ENCODE measurements around the gene SMG6. TPM values are rescaled to one million over a fixed set of nuclear protein-coding genes. Genes with fewer than 3 reads are reported as not detected.

The SMG6 gene
- total and polyA plus RNA-seq, 5 experiments from 2014 or later: 5.3 to 51.4 (median 13.5) TPM

- H3K27ac Mint-ChIP-seq: peak overlapping the region in 2 of 10 donors; percentile 63 to 80
- peaks cover 0 to 26% (median 14%) of the 10 kb centered on the region in 5 donors for H3K27me3 Mint-ChIP-seq
- H3K9me3 Mint-ChIP-seq: no peaks in the 10 kb centered on the region
- H3K4me3 Mint-ChIP-seq: peak overlapping the region in 7 of 10 donors; percentile 33 to 79 (median 68)
- peak in 2 of 10 donors; percentile 30 to 66 for DNase-seq
- POLR2A ChIA-PET: interaction anchor here (0.6 to 2.7 kb wide), 9 partner anchors 35 to 227 kb away, joined by 3 to 16 read pairs (median 3); no protein-coding TSS in a partner anchor
- H3K36me3 Mint-ChIP-seq: peaks cover 0 to 12% (median 5%) of the 10 kb centered on the region in 3 donors
- ATAC-seq: peak in 1 of 2 donors; percentile 1
- peaks cover 19 to 38% (median 31%) of the 10 kb centered on the region in 4 donors for H3K4me1 Mint-ChIP-seq
Observed at GRCh38 chr17:2055292-2056205, 248.0 kb downstream of the SMG6 start.

GRCh38 chr17:2054512-2055291 lies 248.9 kb downstream of the SMG6 start, which contains the start of gene HIC1:
Gene HIC1 (plus strand): TSS chr17:2055103. CDS start chr17:2056691, 1,588 bp downstream.
- DNase-seq (peak; percentile 54 to 85 (median 78)), ATAC-seq (peak; percentile 56 to 60)
- Mint-ChIP-seq H3K4me3 (peak within 1 kb of the TSS; percentile 72 to 86 (median 79)), H3K27ac (peak within 1 kb of the TSS in 9 of 10 donors; percentile 19 to 92 (median 81)), H3K4me1 (peaks cover 18 to 34% (median 28%) of the 10 kb centered on the region in 4 donors), H3K36me3 (peaks cover 0 to 4% (median 0%) of the 10 kb centered on the region in 3 donors), H3K27me3 (peaks cover 0 to 18% (median 9%) of the 10 kb centered on the region in 5 donors), H3K9me3 (no peaks in the 10 kb centered on the region)
- POLR2A ChIA-PET: interaction anchor here (0.6 to 2.7 kb wide), 10 partner anchors 36 to 299 kb away, joined by 3 to 16 read pairs (median 4); no protein-coding TSS in a partner anchor

DNA sequence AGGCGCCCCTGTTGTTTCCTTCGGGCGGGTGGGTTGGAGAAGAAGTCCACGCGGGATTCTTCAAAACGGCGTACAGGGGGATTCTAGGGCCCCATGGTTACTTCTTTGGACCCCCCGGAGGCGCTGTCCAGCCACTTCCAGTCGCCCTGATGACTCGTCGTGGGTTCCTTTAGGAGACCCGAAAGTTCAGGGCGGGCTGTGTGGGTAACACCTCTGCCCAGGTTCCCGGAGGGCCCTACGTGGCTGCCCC lies 249.4 kb downstream of the SMG6 start:
- ATAC-seq (peak in 1 of 2 donors; percentile 0), DNase-seq (peak in 1 of 10 donors; percentile 52)
- Mint-ChIP-seq H3K9me3 (no peaks in the 10 kb centered on the region), H3K36me3 (no peaks in the 10 kb centered on the region), H3K4me3 (peak overlapping the region; percentile 72 to 86 (median 79)), H3K27ac (peak overlapping the region in 8 of 10 donors; percentile 41 to 92 (median 84)), H3K4me1 (peaks cover 14 to 34% (median 27%) of the 10 kb centered on the region in 4 donors), H3K27me3 (peaks cover 0 to 15% (median 5%) of the 10 kb centered on the region in 5 donors)
- POLR2A ChIA-PET: interaction anchor here (0.6 to 2.7 kb wide), 7 partner anchors 182 to 299 kb away, joined by 3 to 16 read pairs (median 4); no protein-coding TSS in a partner anchor

GRCh38 chr17:2053380-2054261 lies 250.0 kb downstream of the SMG6 start:
- ATAC-seq (peak; percentile 32 to 36), DNase-seq (peak; percentile 66 to 87 (median 72))
- peak overlapping the region; percentile 72 to 86 (median 79) for H3K4me3 Mint-ChIP-seq
- H3K36me3 Mint-ChIP-seq: no peaks in the 10 kb centered on the region
- peak overlapping the region; percentile 19 to 92 (median 85) for H3K27ac Mint-ChIP-seq
- H3K9me3 Mint-ChIP-seq: no peaks in the 10 kb centered on the region
- POLR2A ChIA-PET: interaction anchor here (0.7 to 1.7 kb wide), 6 partner anchors 11 to 319 kb away, joined by 3 to 9 read pairs (median 4); partner anchors contain the start of gene OVCA2
- peaks cover 14 to 35% (median 31%) of the 10 kb centered on the region in 4 donors for H3K4me1 Mint-ChIP-seq
- H3K27me3 Mint-ChIP-seq: peaks cover 0 to 15% (median 5%) of the 10 kb centered on the region in 5 donors

DNA sequence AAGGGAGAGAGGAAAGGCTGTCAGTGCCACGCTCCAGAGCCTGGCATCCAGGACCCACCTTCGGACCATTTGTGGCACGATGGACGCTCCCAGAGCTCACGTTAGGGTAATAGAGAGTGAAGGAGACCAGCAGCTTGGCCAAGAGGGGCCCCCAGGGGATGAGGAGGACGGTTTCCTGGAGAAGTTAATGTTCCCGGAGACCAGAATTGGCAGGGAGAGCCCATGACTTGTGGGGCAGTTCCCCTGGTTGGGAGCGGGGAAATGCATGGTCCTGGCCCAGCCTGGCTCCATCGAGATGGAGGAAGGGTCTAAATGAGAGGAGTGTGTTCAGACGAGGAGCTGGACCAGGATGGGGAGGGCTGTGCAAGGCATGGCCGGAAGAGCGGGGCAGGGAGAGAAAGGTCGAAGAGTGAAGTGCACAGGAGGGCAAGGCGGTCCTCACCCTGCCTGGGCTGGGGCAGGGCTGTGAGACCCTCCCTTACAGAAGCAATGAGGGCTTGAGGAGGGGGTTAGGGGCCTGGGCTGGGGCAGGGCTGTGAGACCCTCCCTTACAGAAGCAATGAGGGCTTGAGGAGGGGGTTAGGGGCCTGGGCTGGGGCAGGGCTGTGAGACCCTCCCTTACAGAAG lies 251.5 kb downstream of the SMG6 start:
- POLR2A ChIA-PET: interaction anchor here (0.6 to 1.9 kb wide), 5 partner anchors 11 to 855 kb away, joined by 3 to 5 read pairs (median 4); partner anchors contain the start of gene OVCA2
- Mint-ChIP-seq H3K36me3 (no peaks in the 10 kb centered on the region), H3K27me3 (peaks cover 0 to 12% (median 5%) of the 10 kb centered on the region in 5 donors), H3K9me3 (no peaks in the 10 kb centered on the region), H3K27ac (peak overlapping the region in 8 of 10 donors; percentile 16 to 91 (median 61)), H3K4me1 (peaks cover 14 to 35% (median 31%) of the 10 kb centered on the region in 4 donors), H3K4me3 (peak overlapping the region; percentile 8 to 71 (median 54))
- ATAC-seq: no peak
- DNase-seq: no peak

DNA sequence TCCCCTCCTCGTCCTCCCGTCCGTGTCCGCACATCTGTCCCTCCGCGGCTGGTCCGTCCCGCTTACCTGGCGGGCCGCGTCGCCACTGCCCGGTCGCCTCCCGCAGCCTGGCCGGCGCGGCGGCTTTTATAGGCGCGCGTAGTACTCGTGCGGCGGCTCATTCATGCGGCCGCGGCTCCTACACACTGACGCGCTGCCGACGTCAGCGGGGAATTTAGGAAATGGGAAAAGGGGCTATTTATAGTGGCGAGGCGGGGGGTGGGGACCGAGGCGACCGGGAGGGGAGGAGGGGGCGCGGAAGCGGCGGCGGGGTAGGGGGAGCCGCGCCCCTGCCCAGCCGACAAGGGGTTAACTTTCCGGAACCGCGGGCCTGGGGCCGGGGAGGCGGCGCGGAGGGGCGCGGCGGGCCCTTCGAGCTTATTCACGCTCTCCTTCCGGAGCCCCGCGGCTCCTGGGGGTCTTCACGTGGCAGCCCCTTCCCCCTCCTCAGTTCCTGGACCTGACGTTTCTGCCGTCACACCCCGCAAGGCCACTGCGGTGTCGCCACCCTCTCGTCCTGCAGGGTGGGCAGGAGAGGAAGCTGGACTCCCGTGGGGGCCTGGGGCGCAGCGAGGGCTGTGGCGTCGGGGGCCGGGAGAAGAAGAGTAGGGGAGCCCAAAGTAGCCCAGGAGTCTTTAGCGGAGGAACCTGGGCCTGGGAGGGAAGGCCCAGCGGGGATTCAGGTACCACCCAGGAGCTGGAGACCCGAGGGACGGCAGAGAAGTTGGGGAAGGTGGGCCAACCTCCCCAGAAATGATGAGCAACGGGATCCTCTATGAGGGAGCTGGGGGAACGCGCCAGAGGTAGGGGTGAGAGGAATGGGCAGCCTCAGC lies 252.3 kb downstream of the SMG6 start:
- H3K27me3 Mint-ChIP-seq: peaks cover 0 to 12% (median 5%) of the 10 kb centered on the region in 5 donors
- DNase-seq (no peak), ATAC-seq (no peak)
- peaks cover 14 to 35% (median 29%) of the 10 kb centered on the region in 4 donors for H3K4me1 Mint-ChIP-seq
- POLR2A ChIA-PET: interaction anchor here (0.6 to 1.9 kb wide), 6 partner anchors 10 to 855 kb away, joined by 3 to 5 read pairs (median 4); partner anchors contain the start of gene OVCA2
- H3K9me3 Mint-ChIP-seq: no peaks in the 10 kb centered on the region
- peak overlapping the region in 6 of 10 donors; percentile 9 to 91 (median 36) for H3K27ac Mint-ChIP-seq
- peak overlapping the region in 8 of 10 donors; percentile 4 to 72 (median 62) for H3K4me3 Mint-ChIP-seq
- H3K36me3 Mint-ChIP-seq: no peaks in the 10 kb centered on the region

DNA sequence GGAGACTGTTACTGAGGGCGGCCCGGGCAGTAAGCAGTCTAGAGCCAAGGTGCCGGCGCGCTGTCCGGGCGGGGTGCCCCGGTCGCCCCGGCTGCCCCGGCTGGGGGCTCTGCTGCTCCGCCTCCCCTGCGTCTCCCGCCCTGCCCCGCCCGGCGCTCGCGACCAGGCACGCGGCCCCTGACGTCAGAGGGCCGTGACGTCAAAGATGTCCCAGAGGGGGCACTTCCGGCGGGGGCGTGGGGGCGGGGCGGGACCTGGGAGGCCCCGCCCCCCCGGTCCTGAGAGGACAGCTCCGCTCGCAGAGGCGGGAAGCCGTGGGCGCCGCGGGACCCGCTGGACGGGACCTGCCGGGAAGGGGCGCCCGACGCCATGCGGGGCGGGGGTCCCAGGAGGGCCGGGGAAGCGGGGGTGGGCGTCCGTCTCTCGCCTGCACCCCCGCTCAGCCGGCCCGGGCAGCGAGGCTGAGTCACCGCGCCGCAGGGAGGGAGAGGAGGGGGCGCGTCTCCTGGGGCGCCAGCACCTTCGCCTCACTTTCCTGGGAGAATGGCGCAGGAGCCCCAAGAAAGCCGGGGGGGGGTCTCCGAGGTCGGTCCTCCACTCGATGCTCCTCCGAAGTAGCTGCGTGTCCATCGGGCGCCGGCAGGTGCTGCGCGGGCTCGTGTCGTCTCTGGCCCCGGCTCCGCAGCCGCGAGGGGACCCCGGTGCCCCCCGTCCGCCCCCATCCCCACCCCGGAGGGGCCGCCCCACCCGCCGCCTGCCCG lies 253.1 kb downstream of the SMG6 start:
- DNase-seq (peak; percentile 56 to 86 (median 75)), ATAC-seq (peak; percentile 7 to 29)
- H3K36me3 Mint-ChIP-seq: no peaks in the 10 kb centered on the region
- H3K4me3 Mint-ChIP-seq: peak overlapping the region in 1 of 10 donors; percentile 60
- peak overlapping the region in 1 of 10 donors; percentile 91 for H3K27ac Mint-ChIP-seq
- H3K4me1 Mint-ChIP-seq: peaks cover 14 to 35% (median 28%) of the 10 kb centered on the region in 4 donors
- no peaks in the 10 kb centered on the region for H3K9me3 Mint-ChIP-seq
- peaks cover 0 to 12% (median 5%) of the 10 kb centered on the region in 5 donors for H3K27me3 Mint-ChIP-seq
- POLR2A ChIA-PET: interaction anchor here (0.8 to 1.9 kb wide), 4 partner anchors 9 to 216 kb away, joined by 3 to 5 read pairs (median 4); partner anchors contain the start of gene OVCA2

GRCh38 chr17:2049333-2050299 lies 254.0 kb downstream of the SMG6 start:
- H3K4me3 Mint-ChIP-seq: peak overlapping the region; percentile 60 to 79 (median 72)
- H3K27me3 Mint-ChIP-seq: peaks cover 0 to 12% (median 5%) of the 10 kb centered on the region in 5 donors
- POLR2A ChIA-PET: interaction anchor here (1.3 to 1.7 kb wide), 3 partner anchors 8 to 217 kb away, joined by 3 to 6 read pairs (median 5); no protein-coding TSS in a partner anchor
- H3K27ac Mint-ChIP-seq: peak overlapping the region in 8 of 10 donors; percentile 15 to 85 (median 71)
- no peaks in the 10 kb centered on the region for H3K9me3 Mint-ChIP-seq
- peak; percentile 86 to 93 (median 88) for DNase-seq
- peaks cover 14 to 36% (median 27%) of the 10 kb centered on the region in 4 donors for H3K4me1 Mint-ChIP-seq
- peaks cover 0 to 3% (median 0%) of the 10 kb centered on the region in 3 donors for H3K36me3 Mint-ChIP-seq
- ATAC-seq: peak; percentile 62 to 68

Data from naive thymus-derived CD8-positive, alpha-beta T cell (primary cell).